Activated naive CD4-positive, alpha-beta T cell treated with anti-CD3 and anti-CD28 coated beads, Interleukin-2, amount 50 U/mL, for 72 hours (primary cell): ENCODE measurements around the gene SLC9A3. TPM values are rescaled to one million over a fixed set of nuclear protein-coding genes. Genes with fewer than 3 reads are reported as not detected.

Source experiments
- ATAC-seq, 2 donors: fragments of 150-1000 bp; cut with Tn5 transposase; 2 replicates each; pipeline ENCODE4 v1.10.0; 2021; ENCODE audit warnings: mild to moderate bottlenecking in 2 of 2, moderate library complexity in 2 of 2
- DNase-seq, 2 donors: peaks; one replicate each; pipeline ENCODE4 v3.0.0; 2021 to 2022; ENCODE audit warnings: low spot score in 2 of 2
- H3K27ac Mint-ChIP-seq, 2 donors: one replicate each; pipeline ENCODE4 v1.8.0; 2022; ENCODE audit warnings: mild to moderate bottlenecking in 2 of 2, mixed read lengths in 2 of 2
- H3K36me3 Mint-ChIP-seq, 2 donors: one replicate each; pipeline ENCODE4 v1.8.0; 2022; ENCODE audit warnings: mixed read lengths in 2 of 2
- H3K9me3 Mint-ChIP-seq, 2 donors: one replicate each; pipeline ENCODE4 v1.8.0; 2022; ENCODE audit warnings: mixed read lengths in 2 of 2
- total RNA-seq, 2 donors: library from RNA; stranded (reverse); gene quantifications; one replicate each; pipeline ENCODE4 v1.2.3, GENCODE V29; 2022

The SLC9A3 gene
- total RNA-seq, 2 donors from 2014 or later = 1.6 to 2.0 TPM

- no peaks in the 10 kb centered on the region for H3K9me3 Mint-ChIP-seq
- DNase-seq = no peak
Measured at GRCh38 chr5:523441-524222, 617 bp downstream of the SLC9A3 start.

GRCh38 chr5:522899-523440 is 1.3 kb downstream of the SLC9A3 start:
- no peak for ATAC-seq
- Mint-ChIP-seq H3K9me3 (no peaks in the 10 kb centered on the region), H3K36me3 (no peaks in the 10 kb centered on the region), H3K27ac (no peak overlapping the region)
- DNase-seq = no peak

More at GRCh38 chr5:523441-524222, 617 bp downstream of the SLC9A3 start:
- H3K27ac Mint-ChIP-seq = no peak overlapping the region
- no peak for ATAC-seq
- H3K36me3 Mint-ChIP-seq = no peaks in the 10 kb centered on the region

GRCh38 chr5:522116-522515 is 2.1 kb downstream of the SLC9A3 start:
- ATAC-seq (no peak), DNase-seq (no peak)
- Mint-ChIP-seq H3K36me3 (no peaks in the 10 kb centered on the region), H3K27ac (no peak overlapping the region), H3K9me3 (peaks cover 0 to 8% of the 10 kb centered on the region in 2 donors)

- Mint-ChIP-seq H3K36me3 (no peaks in the 10 kb centered on the region), H3K9me3 (peaks cover 0 to 11% of the 10 kb centered on the region in 2 donors), H3K27ac (no peak overlapping the region)
- DNase-seq (no peak), ATAC-seq (no peak)
Measured at GRCh38 chr5:521680-522079, 2.6 kb downstream of the SLC9A3 start.

GRCh38 chr5:520850-521226 is 3.4 kb downstream of the SLC9A3 start:
- ATAC-seq (no peak), DNase-seq (no peak)
- no peak overlapping the region for H3K27ac Mint-ChIP-seq
- no peaks in the 10 kb centered on the region for H3K36me3 Mint-ChIP-seq
- H3K9me3 Mint-ChIP-seq = peaks cover 0 to 11% of the 10 kb centered on the region in 2 donors

- Mint-ChIP-seq H3K27ac (peak overlapping the region in 1 of 2 donors; percentile 25), H3K9me3 (peaks cover 0 to 11% of the 10 kb centered on the region in 2 donors), H3K36me3 (no peaks in the 10 kb centered on the region)
- no peak for DNase-seq
- ATAC-seq = no peak
Measured at GRCh38 chr5:520196-520849, 3.9 kb downstream of the SLC9A3 start.

- H3K27ac Mint-ChIP-seq = no peak overlapping the region
- no peak for DNase-seq
- no peaks in the 10 kb centered on the region for H3K36me3 Mint-ChIP-seq
- no peak for ATAC-seq
- H3K9me3 Mint-ChIP-seq = peaks cover 0 to 11% of the 10 kb centered on the region in 2 donors
Measured at GRCh38 chr5:518721-519120, 5.5 kb downstream of the SLC9A3 start.

GRCh38 chr5:517535-518100 is 6.6 kb downstream of the SLC9A3 start:
- Mint-ChIP-seq H3K27ac (no peak overlapping the region), H3K36me3 (no peaks in the 10 kb centered on the region), H3K9me3 (peaks cover 0 to 11% of the 10 kb centered on the region in 2 donors)
- DNase-seq (no peak), ATAC-seq (no peak)

GRCh38 chr5:516980-517379 is 7.3 kb downstream of the SLC9A3 start:
- ATAC-seq (no peak), DNase-seq (no peak)
- Mint-ChIP-seq H3K9me3 (peaks cover 0 to 11% of the 10 kb centered on the region in 2 donors), H3K27ac (no peak overlapping the region), H3K36me3 (no peaks in the 10 kb centered on the region)

GRCh38 chr5:516338-516925 is 7.8 kb downstream of the SLC9A3 start:
- DNase-seq = no peak
- ATAC-seq = no peak
- Mint-ChIP-seq H3K27ac (no peak overlapping the region), H3K9me3 (peaks cover 0 to 11% of the 10 kb centered on the region in 2 donors), H3K36me3 (no peaks in the 10 kb centered on the region)

GRCh38 chr5:515273-515836 is 8.9 kb downstream of the SLC9A3 start:
- Mint-ChIP-seq H3K9me3 (peaks cover 0 to 11% of the 10 kb centered on the region in 2 donors), H3K27ac (no peak overlapping the region), H3K36me3 (no peaks in the 10 kb centered on the region)
- ATAC-seq = no peak
- no peak for DNase-seq

- ATAC-seq (no peak), DNase-seq (no peak)
- no peak overlapping the region for H3K27ac Mint-ChIP-seq
- H3K36me3 Mint-ChIP-seq = no peaks in the 10 kb centered on the region
- peaks cover 0 to 11% of the 10 kb centered on the region in 2 donors for H3K9me3 Mint-ChIP-seq
Measured at GRCh38 chr5:514673-515072, 9.6 kb downstream of the SLC9A3 start.

GRCh38 chr5:514101-514485 is 10.2 kb downstream of the SLC9A3 start:
- no peak for ATAC-seq
- no peaks in the 10 kb centered on the region for H3K36me3 Mint-ChIP-seq
- peaks cover 0 to 11% of the 10 kb centered on the region in 2 donors for H3K9me3 Mint-ChIP-seq
- no peak for DNase-seq
- H3K27ac Mint-ChIP-seq = no peak overlapping the region

GRCh38 chr5:513216-514100 is 10.8 kb downstream of the SLC9A3 start:
- ATAC-seq = no peak
- Mint-ChIP-seq H3K36me3 (no peaks in the 10 kb centered on the region), H3K9me3 (peaks cover 0 to 11% of the 10 kb centered on the region in 2 donors), H3K27ac (no peak overlapping the region)
- no peak for DNase-seq

- Mint-ChIP-seq H3K36me3 (no peaks in the 10 kb centered on the region), H3K9me3 (no peaks in the 10 kb centered on the region), H3K27ac (no peak overlapping the region)
- DNase-seq (no peak), ATAC-seq (no peak)
Measured at GRCh38 chr5:511476-511875, 12.8 kb downstream of the SLC9A3 start.

GRCh38 chr5:510521-510920 is 13.7 kb downstream of the SLC9A3 start:
- Mint-ChIP-seq H3K27ac (no peak overlapping the region), H3K36me3 (no peaks in the 10 kb centered on the region), H3K9me3 (no peaks in the 10 kb centered on the region)
- ATAC-seq (no peak), DNase-seq (no peak)
